ENCODE measurements around the gene GPR62. TPM values are rescaled to one million over a fixed set of nuclear protein-coding genes. Genes with fewer than 3 reads are reported as not detected.

Gene GPR62
- total RNA-seq, 1 experiment from 2014 or later = not detected

DNA sequence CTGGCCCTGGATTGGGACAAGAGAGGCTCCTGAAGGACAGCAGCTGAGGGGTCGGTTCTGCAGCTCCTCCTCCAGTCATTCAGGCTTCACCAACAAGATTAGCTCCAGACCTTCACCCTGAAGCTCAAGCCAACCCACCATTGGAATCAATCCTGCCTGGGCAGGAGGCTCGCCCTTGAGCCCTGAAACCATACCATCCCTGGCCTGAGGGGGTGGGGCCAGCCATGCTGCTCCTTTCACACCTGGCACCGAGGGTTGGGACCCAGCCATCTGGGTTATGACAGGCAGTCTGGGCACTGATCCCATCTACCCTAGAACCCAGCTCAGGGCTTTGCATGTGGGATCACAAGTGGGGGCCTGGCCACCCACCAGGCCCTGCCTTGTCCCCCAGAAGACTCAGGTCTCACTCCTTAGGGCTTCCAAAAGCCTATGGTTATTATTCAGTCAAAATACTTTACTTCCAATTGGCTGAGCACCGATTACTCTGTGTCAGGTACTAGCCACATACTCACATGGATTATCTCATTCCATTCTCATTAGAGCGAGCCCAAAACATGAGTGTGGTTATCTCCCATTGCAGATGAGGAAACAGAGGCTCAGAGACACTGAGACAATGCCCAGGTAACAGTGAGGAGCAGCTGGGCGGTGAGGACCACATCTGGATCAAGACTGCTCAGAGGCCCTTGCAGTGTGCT is 15.6 kb downstream of the GPR62 start:
- Histone ChIP-seq H3K27me3 (ENCODE audit: low read length) (no peaks in the 10 kb centered on the region), H3K9me3 (ENCODE audit: low read length) (no peaks in the 10 kb centered on the region), H3K79me2 (ENCODE audit: low read length) (peaks cover 36% of the 10 kb centered on the region), H3K4me2 (ENCODE audit: low read length) (no peak overlapping the region), H3K9me2 (replicated peaks; ENCODE audit: low read length) (no peaks in the 10 kb centered on the region), H3K36me3 (ENCODE audit: low read depth, low read length) (no peaks in the 10 kb centered on the region), H3K4me3 (ENCODE audit: low read length) (no peak overlapping the region), H4K20me1 (ENCODE audit: low read length) (no peaks in the 10 kb centered on the region), H3K27ac (ENCODE audit: low read length) (no peak overlapping the region), H3K4me1 (ENCODE audit: insufficient read depth, low read length) (peaks cover 33% of the 10 kb centered on the region), H3F3A (ENCODE audit: low read length, unreplicated experiment) (no peaks in the 10 kb centered on the region), H2AFZ (ENCODE audit: low read length) (no peak overlapping the region), H3K9ac (ENCODE audit: low read length) (no peak overlapping the region)
- BruUV-seq (replicated peaks) = no TSS peak
- CTCF ChIA-PET = interaction anchor here (1.1 kb wide), 1 partner anchor 29 kb away, joined by 3 read pairs; the partner anchor contains the start of gene RRP9
- DNase-seq = no peak
- ATAC-seq = no peak
- TF ChIP-seq, protein P1, sequence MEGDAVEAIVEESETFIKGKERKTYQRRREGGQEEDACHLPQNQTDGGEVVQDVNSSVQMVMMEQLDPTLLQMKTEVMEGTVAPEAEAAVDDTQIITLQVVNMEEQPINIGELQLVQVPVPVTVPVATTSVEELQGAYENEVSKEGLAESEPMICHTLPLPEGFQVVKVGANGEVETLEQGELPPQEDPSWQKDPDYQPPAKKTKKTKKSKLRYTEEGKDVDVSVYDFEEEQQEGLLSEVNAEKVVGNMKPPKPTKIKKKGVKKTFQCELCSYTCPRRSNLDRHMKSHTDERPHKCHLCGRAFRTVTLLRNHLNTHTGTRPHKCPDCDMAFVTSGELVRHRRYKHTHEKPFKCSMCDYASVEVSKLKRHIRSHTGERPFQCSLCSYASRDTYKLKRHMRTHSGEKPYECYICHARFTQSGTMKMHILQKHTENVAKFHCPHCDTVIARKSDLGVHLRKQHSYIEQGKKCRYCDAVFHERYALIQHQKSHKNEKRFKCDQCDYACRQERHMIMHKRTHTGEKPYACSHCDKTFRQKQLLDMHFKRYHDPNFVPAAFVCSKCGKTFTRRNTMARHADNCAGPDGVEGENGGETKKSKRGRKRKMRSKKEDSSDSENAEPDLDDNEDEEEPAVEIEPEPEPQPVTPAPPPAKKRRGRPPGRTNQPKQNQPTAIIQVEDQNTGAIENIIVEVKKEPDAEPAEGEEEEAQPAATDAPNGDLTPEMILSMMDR (conservative IDR thresholded peaks at IDR 0.05; ENCODE audit: low read depth, low read length) = no peak
- POLR2A ChIA-PET (ENCODE audit: unreplicated experiment) = no interaction called here
- intact Hi-C loops (cut with micrococcal nuclease) = no loop called here

DNA sequence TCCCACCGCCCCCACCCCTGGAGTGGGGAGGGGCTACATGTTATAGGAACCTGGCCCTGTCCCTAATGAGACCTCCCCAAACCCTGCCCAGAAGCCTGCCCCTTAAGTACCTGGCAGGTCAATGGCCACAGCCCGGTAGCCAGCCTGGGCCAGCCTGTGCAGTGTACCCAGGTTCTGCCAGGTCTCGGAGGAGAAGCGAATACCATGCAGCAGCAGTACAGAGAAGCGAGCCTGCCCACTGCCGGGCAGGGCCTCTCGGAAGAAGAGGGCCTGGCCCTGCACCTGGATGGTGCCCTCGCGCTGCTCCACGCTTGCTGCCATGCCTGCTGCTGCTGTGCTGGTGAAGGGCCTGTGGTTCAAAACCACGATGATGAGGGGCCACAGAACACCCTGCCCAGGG is 16.2 kb downstream of the GPR62 start:
- intact Hi-C loops (cut with micrococcal nuclease) = no loop called here
- no peaks in the 10 kb centered on the region for H4K20me1 ChIP-seq (ENCODE audit: low read length)
- ChIA-PET POLR2A (ENCODE audit: unreplicated experiment) (no interaction called here), CTCF (no interaction called here)
- no peaks in the 10 kb centered on the region for H3K27me3 ChIP-seq (ENCODE audit: low read length)
- TF ChIP-seq, protein P1 (conservative IDR thresholded peaks at IDR 0.05; ENCODE audit: low read depth, low read length) = no peak
- TF ChIP-seq EZH2phosphoT487 (IDR thresholded peaks at IDR 0.05; ENCODE audit: borderline replicate concordance, low read length) (no peak), EZH2 (IDR thresholded peaks at IDR 0.05; ENCODE audit: low read length, unreplicated experiment) (no peak)
- no peaks in the 10 kb centered on the region for H3K36me3 ChIP-seq (ENCODE audit: low read depth, low read length)
- peaks cover 34% of the 10 kb centered on the region for H3K4me1 ChIP-seq (ENCODE audit: insufficient read depth, low read length)
- DNase-seq (no peak), ATAC-seq (no peak)
- no peak overlapping the region for H3K4me2 ChIP-seq (ENCODE audit: low read length)
- peaks cover 36% of the 10 kb centered on the region for H3K79me2 ChIP-seq (ENCODE audit: low read length)
- H3F3A ChIP-seq (ENCODE audit: low read length, unreplicated experiment) = no peaks in the 10 kb centered on the region
- no peak overlapping the region for H3K4me3 ChIP-seq (ENCODE audit: low read length)
- H3K9me2 ChIP-seq (replicated peaks; ENCODE audit: low read length) = no peaks in the 10 kb centered on the region
- no peak overlapping the region for H2AFZ ChIP-seq (ENCODE audit: low read length)
- H3K27ac ChIP-seq (ENCODE audit: low read length) = no peak overlapping the region
- H3K9me3 ChIP-seq (ENCODE audit: low read length) = no peaks in the 10 kb centered on the region
- no TSS peak for BruUV-seq (replicated peaks)
- no peak overlapping the region for H3K9ac ChIP-seq (ENCODE audit: low read length)

DNA sequence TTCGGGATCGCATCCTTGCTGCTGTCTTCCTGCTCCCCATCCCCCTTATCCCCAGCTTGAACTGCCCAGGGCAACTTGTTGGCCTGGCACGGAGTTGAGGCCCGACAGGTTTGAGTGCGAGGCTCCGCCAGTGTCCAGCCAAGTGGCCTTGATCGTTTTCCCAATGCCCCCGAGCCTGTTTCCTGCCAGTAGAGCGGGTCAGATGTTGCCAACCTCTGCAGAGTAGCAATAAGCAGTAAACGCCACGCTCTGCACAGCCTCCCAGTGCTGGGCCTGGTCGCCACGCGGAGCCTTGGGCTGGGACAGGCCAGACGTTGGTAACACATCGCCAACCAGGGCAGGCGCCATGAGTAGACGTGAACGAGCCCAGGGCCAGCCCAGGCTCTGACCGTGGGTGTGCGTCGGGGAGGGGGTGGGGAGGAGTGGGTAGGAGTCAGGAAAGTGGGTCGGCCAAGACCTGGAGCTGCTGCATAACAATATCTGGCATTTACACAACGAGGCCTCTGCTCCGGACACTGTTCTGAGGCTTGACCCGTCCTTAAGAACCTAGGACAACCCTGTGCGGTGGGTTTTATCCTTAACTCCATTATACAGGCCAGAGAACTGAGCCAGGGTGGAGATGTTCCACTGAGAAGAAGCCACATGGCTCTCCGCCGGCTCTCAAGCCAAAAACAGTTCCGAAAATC is 19.2 kb downstream of the GPR62 start:
- peak overlapping the region; percentile 99 for H3K4me3 ChIP-seq (ENCODE audit: low read length)
- H3K4me1 ChIP-seq (ENCODE audit: insufficient read depth, low read length) = peaks cover 23% of the 10 kb centered on the region
- peak overlapping the region; percentile 95 for H3K9ac ChIP-seq (ENCODE audit: low read length)
- DNase-seq = no peak
- H3K36me3 ChIP-seq (ENCODE audit: low read depth, low read length) = no peaks in the 10 kb centered on the region
- H3F3A ChIP-seq (ENCODE audit: low read length, unreplicated experiment) = no peaks in the 10 kb centered on the region
- no peaks in the 10 kb centered on the region for H3K9me3 ChIP-seq (ENCODE audit: low read length)
- no TSS peak for BruUV-seq (replicated peaks)
- CTCF ChIA-PET = interaction anchor here (0.8 to 2.5 kb wide), 4 partner anchors 8 to 32 kb away, joined by 3 to 46 read pairs (median 7); partner anchors contain the start of genes ACY1, PARP3, RPL29 and RRP9
- peak; percentile 18 for ATAC-seq
- H3K27ac ChIP-seq (ENCODE audit: low read length) = peak overlapping the region; percentile 32
- POLR2A ChIA-PET (ENCODE audit: unreplicated experiment) = interaction anchor here (0.6 to 1.3 kb wide), 2 partner anchors 8 to 22 kb away, joined by 5 to 10 read pairs; partner anchors contain the start of gene ACY1
- no peaks in the 10 kb centered on the region for H3K27me3 ChIP-seq (ENCODE audit: low read length)
- H3K4me2 ChIP-seq (ENCODE audit: low read length) = peak overlapping the region; percentile 100
- H3K9me2 ChIP-seq (replicated peaks; ENCODE audit: low read length) = no peaks in the 10 kb centered on the region
- H2AFZ ChIP-seq (ENCODE audit: low read length) = peak overlapping the region; percentile 99
- intact Hi-C loops (cut with micrococcal nuclease) = loop anchor here (1.0 to 2.0 kb wide), 2 partner anchors 24 to 32 kb away; partner anchors contain the start of gene PARP3
- H4K20me1 ChIP-seq (ENCODE audit: low read length) = no peaks in the 10 kb centered on the region
- H3K79me2 ChIP-seq (ENCODE audit: low read length) = peaks cover 33% of the 10 kb centered on the region
- no peak for TF ChIP-seq EZH2phosphoT487 (IDR thresholded peaks at IDR 0.05; ENCODE audit: borderline replicate concordance, low read length)
- TF ChIP-seq, protein P1 (conservative IDR thresholded peaks at IDR 0.05; ENCODE audit: low read depth, low read length) = peak; percentile 7; the same call in 1 of the 2 replicates
